Motor neuron (in vitro differentiated cells): ENCODE measurements around the gene IGHMBP2. TPM values are rescaled to one million over a fixed set of nuclear protein-coding genes. Genes with fewer than 3 reads are reported as not detected.

Source experiments
- ATAC-seq, 8 experiments: fragments of 200-7000 bp; cut with Tn5 transposase; replicated peaks in 6 of 8; 2 replicates each; pipeline ENCODE4 v1.8.0; 2021; ENCODE audit warnings: mild to moderate bottlenecking in 8 of 8, moderate library complexity in 8 of 8
- H3K27ac ChIP-seq, 2 donors: fragments of 250-450 bp; sonication (Bioruptor Pico); 2 replicates each; pipeline ENCODE4 v1.9.0; 2021; ENCODE audit warnings: antibody characterized with exemption in 2 of 2, mild to moderate bottlenecking in 2 of 2, moderate library complexity in 1 of 2
- H3K4me1 ChIP-seq, 2 donors: fragments of 250-450 bp; sonication (Bioruptor Pico); replicated peaks in 1 of 2; 2 replicates each; pipeline ENCODE4 v1.6.1; 2021; ENCODE audit warnings: antibody characterized with exemption in 2 of 2, mild to moderate bottlenecking in 2 of 2, moderate library complexity in 1 of 2
- H3K4me3 ChIP-seq, 5 donors: fragments of 250-450 bp; sonication (Bioruptor Pico); 2 replicates each; pipeline ENCODE4 v1.9.0; 2021; ENCODE audit warnings: antibody characterized with exemption in 5 of 5, mild to moderate bottlenecking in 5 of 5, moderate library complexity in 4 of 5
- WGBS, 10 experiments: fragments of 450-650 bp; shearing (Covaris generic); methylation state at CpG; one replicate each; pipeline ENCODE4 v1.0.0; 2022; 5-methylcytosine and 5-hydroxymethylcytosine counted together
- in situ Hi-C, 9 experiments: fragments of 400-800 bp; cut with MboI; loops; one replicate each; pipeline ENCODE4 v1.15.0; 2021; ENCODE audit warnings: low sequenced_read_pairs in 9 of 9, low pct_unique_long_range_greater_than_20kb in 2 of 9; ENCODE audit not compliant: unreplicated experiment in 9 of 9
- total RNA-seq, 8 experiments: library from RNA; unstranded; fragments of 300-600 nt; gene quantifications; 2 replicates each; pipeline versions ENCODE4 v1.2.3 to v1.2.4, GENCODE V29; 2022

The IGHMBP2 gene
- total RNA-seq, 8 experiments from 2014 or later, result 6.7 to 21.0 (median 10.3) TPM

DNA sequence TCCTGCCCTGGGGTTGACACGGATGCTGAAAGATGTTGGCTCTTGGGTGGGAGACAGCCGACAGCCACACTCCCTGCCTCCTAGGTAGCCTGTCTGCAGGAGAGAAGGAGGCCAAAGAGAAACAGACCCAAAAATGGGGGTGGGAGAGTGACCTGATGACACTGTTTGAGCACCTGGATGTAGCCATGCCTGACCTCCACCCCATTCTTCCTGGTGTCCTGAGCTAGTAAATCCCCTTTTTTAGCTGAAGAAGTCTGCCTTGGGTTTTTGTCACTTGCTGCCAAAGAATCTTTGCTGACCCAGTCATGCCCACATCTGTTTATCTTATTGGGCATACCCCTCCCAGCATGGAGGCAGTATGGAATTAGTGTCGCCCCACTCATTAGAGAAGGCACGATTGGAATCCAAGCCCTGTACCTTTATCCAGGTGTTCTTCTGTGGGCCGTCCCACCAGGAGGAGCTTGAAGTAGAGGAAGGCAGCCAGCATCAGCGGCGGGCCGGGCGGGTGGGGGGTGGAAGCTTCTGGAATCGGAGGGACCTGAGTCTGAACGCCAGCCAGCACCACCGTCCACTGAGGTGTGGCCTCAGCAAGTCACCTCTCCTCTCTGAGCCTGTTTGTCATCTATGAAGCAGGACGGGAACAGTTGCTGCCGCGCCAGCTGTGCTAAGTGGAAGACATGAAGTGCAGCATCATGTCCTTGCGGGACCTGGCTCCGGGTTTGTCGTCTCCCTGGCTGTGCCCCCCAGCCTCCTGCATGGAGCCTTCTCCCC is 37.8 kb downstream of the IGHMBP2 start:
- Histone ChIP-seq H3K4me3 (no peak overlapping the region), H3K27ac (no peak overlapping the region), H3K4me1 (no peaks in the 10 kb centered on the region)
- in situ Hi-C loops, result no loop called here
- 70 to 100% (median 93%) methylated on average over 1 to 4 of the region's 18 CpGs; no CpG with 5 or more reads in 4 of the 10 experiments for WGBS, 10 experiments
- no peak for ATAC-seq

GRCh38 chr11:68942095-68942620 is 38.5 kb downstream of the IGHMBP2 start:
- Histone ChIP-seq H3K4me3 (no peak overlapping the region), H3K27ac (no peak overlapping the region), H3K4me1 (no peaks in the 10 kb centered on the region)
- WGBS, 10 experiments, result 21 to 100% (median 92%) methylated on average over 2 to 6 of the region's 11 CpGs; no CpG with 5 or more reads in 5 of the 10 experiments
- no peak for ATAC-seq
- in situ Hi-C loops, result no loop called here

DNA sequence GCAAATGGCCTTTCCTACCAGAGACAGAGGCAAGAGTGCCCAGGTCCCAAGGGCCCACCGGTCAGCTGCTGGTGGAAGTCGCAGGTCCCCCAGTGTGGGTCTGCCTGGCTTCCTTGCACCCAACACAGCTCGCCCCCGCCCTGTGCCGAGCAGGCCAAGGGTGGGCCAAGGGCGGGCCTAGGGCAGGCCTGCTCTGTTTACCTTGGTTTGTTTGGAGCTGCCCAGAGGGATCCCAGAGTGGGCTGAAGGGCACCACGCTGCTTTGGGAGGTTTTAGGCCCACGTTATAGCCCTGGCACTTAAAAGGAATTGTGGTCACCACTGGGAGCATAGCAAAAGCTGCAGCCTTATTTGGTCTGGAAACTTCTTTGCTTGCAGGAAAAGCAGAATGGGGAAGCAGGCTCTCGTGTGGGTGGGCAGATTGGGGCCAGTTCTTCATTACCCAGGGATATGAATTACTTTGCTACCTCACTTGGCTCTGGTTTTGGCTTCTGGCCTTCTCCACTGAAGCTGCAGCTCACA is 39.1 kb downstream of the IGHMBP2 start:
- WGBS, 10 experiments, result 43 to 83% (median 79%) methylated on average over 1 to 9 of the region's 9 CpGs; no CpG with 5 or more reads in 5 of the 10 experiments
- Histone ChIP-seq H3K4me1 (peaks cover 0 to 2% of the 10 kb centered on the region in 2 donors), H3K4me3 (no peak overlapping the region), H3K27ac (no peak overlapping the region)
- ATAC-seq, result no peak
- in situ Hi-C loops, result no loop called here

DNA sequence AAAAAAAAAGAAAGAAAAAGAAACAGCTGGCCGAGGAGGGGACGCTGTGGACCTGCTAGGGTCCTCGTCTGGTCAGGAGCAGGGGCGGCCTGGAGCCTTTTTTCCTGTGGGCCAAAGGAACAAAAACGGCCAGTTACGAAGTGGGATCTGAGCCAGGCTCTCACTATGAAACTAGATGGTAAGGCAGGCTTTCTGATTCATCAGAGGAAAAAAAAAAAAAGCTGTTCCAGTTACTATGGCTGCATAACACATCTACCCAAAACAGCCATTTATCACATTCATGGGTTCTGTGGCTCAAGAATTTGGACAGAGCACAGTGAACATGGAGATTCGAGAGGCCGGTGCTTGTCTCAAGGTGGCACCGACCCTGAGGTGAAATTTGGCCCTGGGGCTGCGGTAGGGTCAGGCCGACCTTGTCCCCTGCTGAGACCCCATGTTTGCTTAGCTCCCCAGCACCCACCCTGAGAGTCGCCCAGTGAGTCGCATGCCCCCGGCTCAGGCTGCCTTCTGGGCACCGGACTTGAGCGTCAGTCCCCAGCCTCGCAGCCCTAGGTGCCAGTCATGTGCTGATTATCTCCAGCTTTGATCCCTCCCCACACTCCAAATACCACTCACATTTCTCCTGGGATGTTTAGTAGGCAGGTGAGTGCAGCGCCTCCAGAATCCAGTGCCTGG is 42.9 kb downstream of the IGHMBP2 start:
- peak in 4 of 8 experiments; percentile 56 to 88 (median 72) for ATAC-seq
- Histone ChIP-seq H3K4me1 (peaks cover 0 to 7% of the 10 kb centered on the region in 2 donors), H3K4me3 (no peak overlapping the region), H3K27ac (no peak overlapping the region)
- in situ Hi-C loops, result no loop called here
- 50 to 92% (median 80%) methylated on average over 1 to 14 of the region's 18 CpGs; no CpG with 5 or more reads in 3 of the 10 experiments for WGBS, 10 experiments

GRCh38 chr11:68947151-68947550 is 43.5 kb downstream of the IGHMBP2 start:
- H3K4me3 ChIP-seq, result no peak overlapping the region
- no peak overlapping the region for H3K27ac ChIP-seq
- in situ Hi-C loops, result no loop called here
- 72 to 100% (median 94%) methylated on average over 1 to 6 of the region's 11 CpGs; no CpG with 5 or more reads in 1 of the 10 experiments for WGBS, 10 experiments
- H3K4me1 ChIP-seq, result peaks cover 0 to 7% of the 10 kb centered on the region in 2 donors
- no peak for ATAC-seq

GRCh38 chr11:68948496-68948895 is 44.8 kb downstream of the IGHMBP2 start:
- Histone ChIP-seq H3K4me1 (peaks cover 0 to 7% of the 10 kb centered on the region in 2 donors), H3K27ac (no peak overlapping the region), H3K4me3 (no peak overlapping the region)
- ATAC-seq, result no peak
- 0 to 100% (median 70%) methylated on average over 1 to 2 of the region's 2 CpGs; no CpG with 5 or more reads in 5 of the 10 experiments for WGBS, 10 experiments
- in situ Hi-C loops, result no loop called here

DNA sequence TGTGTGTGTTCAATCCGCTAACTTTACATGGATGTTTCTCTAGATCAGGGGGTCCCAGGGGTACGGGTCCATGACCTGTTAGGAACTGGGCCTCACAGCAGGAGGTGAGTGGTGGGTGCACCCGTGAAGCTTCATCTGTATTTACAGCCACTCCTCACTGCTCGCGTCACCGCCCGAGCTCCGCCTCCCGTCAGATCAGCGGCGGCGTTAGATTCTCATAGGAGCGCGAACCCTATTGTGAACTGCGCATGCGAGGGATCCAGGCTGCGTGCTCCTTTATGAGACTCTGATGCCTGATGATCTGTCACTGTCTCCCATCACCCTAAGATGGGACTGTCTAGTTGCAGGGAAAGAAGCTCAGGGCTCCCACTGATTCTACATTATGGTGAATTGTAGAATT is 45.2 kb downstream of the IGHMBP2 start:
- Histone ChIP-seq H3K4me3 (no peak overlapping the region), H3K4me1 (peaks cover 0 to 7% of the 10 kb centered on the region in 2 donors), H3K27ac (no peak overlapping the region)
- WGBS, 10 experiments, result 0 to 100% (median 92%) methylated on average over 1 to 12 of the region's 17 CpGs; no CpG with 5 or more reads in 5 of the 10 experiments
- in situ Hi-C loops, result no loop called here
- peak in 4 of 8 experiments; percentile 38 to 81 (median 68) for ATAC-seq

DNA sequence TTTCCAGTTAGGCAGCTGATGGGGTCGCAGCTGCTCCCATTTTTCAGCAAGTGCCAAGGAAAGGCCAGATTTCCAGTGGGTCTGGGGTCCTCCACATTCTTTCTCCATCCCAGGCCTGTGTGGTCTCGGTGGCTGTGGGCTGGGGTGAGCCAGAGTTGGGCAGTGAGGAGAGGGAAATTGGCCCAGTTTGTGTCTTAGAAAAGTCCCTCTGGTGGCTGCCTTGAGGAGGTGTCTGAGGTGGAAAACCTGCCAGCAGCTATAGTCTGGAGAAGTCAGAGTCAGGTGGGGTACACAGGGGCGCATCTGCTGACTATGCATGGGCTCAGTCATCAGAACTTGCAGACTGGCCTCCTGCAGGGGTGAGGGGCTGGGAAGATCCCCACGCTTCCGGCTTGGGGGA is 46.6 kb downstream of the IGHMBP2 start:
- H3K4me1 ChIP-seq, result peaks cover 0 to 7% of the 10 kb centered on the region in 2 donors
- peak; percentile 17 to 78 (median 40) for ATAC-seq
- no peak overlapping the region for H3K27ac ChIP-seq
- no peak overlapping the region for H3K4me3 ChIP-seq
- 7 to 88% (median 55%) methylated on average over 1 to 4 of the region's 5 CpGs; no CpG with 5 or more reads in 2 of the 10 experiments for WGBS, 10 experiments
- in situ Hi-C loops, result no loop called here

DNA sequence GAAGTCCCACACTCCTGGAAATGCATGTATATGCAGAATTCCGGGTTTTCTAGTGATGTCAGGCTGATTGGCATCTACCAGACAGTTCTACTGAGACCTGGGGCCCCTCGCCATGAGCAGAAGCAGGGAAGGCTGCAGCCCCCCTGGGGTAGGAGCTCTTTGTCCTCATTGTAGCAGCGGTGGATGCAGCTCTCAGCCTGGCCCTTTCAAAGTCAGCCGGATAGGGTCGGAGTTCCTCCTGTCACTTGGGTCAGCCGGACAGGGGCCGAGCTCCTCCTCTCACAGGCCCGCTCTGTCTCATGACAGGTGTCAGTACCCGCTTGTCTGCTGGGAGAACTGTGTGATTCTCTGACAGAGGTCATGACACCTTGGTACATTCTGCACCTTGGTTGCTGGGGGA is 47.1 kb downstream of the IGHMBP2 start:
- Histone ChIP-seq H3K4me3 (no peak overlapping the region), H3K4me1 (peaks cover 3 to 7% of the 10 kb centered on the region in 2 donors), H3K27ac (no peak overlapping the region)
- WGBS, 10 experiments, result 0 to 100% (median 37%) methylated on average over 1 to 4 of the region's 9 CpGs; no CpG with 5 or more reads in 2 of the 10 experiments
- in situ Hi-C loops, result no loop called here
- peak in 6 of 8 experiments; percentile 8 to 50 (median 22) for ATAC-seq

GRCh38 chr11:68954836-68955606 is 51.3 kb downstream of the IGHMBP2 start:
- in situ Hi-C loops, result no loop called here
- Histone ChIP-seq H3K4me3 (no peak overlapping the region), H3K27ac (no peak overlapping the region), H3K4me1 (peaks cover 0 to 3% of the 10 kb centered on the region in 2 donors)
- ATAC-seq, result peak; percentile 3 to 90 (median 53)
- WGBS, 10 experiments, result 10 to 100% (median 52%) methylated on average over 1 to 19 of the region's 30 CpGs; no CpG with 5 or more reads in 1 of the 10 experiments

- Histone ChIP-seq H3K4me1 (peaks cover 0 to 3% of the 10 kb centered on the region in 2 donors), H3K4me3 (no peak overlapping the region), H3K27ac (no peak overlapping the region)
- in situ Hi-C loops, result no loop called here
- WGBS, 10 experiments, result no CpG with 5 or more reads among the region's 5 CpGs
- peak in 4 of 8 experiments; percentile 9 to 45 (median 26) for ATAC-seq
These were observed 51.9 kb downstream of the IGHMBP2 start for GRCh38 chr11:68955607-68955958.

- Histone ChIP-seq H3K4me3 (no peak overlapping the region), H3K4me1 (peaks cover 0 to 3% of the 10 kb centered on the region in 2 donors), H3K27ac (no peak overlapping the region)
- in situ Hi-C loops, result no loop called here
- WGBS, 10 experiments, result 17% methylated on average over 1 of the region's 12 CpGs; no CpG with 5 or more reads in 9 of the 10 experiments
- ATAC-seq, result peak in 4 of 8 experiments; percentile 14 to 38 (median 32)
These were observed 52.5 kb downstream of the IGHMBP2 start for GRCh38 chr11:68956142-68956541.
